GM19099 (cell line): ENCODE results near the gene CLRN3.

Source experiments
- POLR2A ChIP-seq: IDR thresholded peaks from 3 replicates; pipeline ENCODE4 v1.6.1; 2011; ENCODE audit warnings: low read depth; ENCODE audit not compliant: insufficient read length; ENCODE audit errors: extremely low read depth

Gene CLRN3, protein sequence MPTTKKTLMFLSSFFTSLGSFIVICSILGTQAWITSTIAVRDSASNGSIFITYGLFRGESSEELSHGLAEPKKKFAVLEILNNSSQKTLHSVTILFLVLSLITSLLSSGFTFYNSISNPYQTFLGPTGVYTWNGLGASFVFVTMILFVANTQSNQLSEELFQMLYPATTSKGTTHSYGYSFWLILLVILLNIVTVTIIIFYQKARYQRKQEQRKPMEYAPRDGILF

DNA sequence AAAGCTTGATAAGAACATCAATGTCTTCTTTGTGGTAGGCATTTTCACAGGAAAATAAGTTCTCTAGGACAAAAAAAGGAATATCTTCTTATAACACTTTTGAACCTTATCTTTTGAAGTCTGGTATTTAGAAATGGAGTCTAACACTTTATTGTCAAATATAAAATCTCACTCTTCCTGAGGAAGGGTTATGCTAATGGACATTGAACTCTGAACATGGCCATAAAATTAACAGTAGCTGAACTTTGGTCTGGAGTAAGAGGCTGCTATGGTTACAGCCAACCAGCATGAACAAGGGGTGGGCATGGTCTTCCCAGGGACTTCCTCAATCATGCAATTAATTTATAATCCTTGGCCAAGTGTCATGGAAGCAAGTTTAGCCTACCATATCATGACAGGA lies at the start of gene CLRN3:
Gene CLRN3, minus strand, starts transcription at position 199 of the 400 bp plus-strand sequence. Its CDS starts 157 bp downstream, at position 42.
- no peak for TF ChIP-seq POLR2A

DNA sequence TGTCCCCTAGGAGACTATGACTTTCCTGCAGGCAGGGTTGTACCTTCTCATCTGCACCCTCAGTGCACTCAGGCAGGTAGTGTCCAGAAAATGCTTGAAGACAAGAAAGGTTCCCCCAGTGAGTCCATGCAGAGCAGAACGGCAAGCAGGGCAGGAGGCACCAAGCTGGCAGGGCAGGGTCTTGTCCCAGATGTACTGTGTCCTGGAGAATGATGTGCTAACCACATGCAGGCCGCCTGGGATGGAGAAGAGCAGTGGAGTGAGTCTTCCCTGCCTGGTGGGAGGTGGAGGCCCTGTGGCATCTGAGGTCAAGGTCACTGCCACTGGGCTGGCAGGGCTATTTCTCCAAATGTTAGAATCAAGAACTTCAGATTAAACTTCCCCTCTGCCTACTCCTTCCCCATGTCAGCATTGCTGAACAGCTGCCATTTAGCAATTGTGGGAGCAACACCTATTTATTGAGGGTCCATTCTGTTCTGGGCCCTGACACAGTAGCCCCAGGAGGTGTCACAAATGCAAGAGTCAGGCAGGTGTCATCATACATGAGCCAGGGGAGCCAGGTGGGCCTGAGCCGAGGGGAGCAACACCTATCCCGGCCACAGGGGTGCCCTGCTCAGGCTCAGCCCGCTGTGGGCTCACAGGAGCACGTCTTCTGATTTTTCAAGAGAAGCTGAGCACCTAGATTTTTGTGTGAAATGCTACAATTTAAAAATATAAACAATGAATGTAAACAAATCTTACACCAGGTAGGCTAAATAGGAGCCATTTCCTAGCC lies 48.3 kb upstream of the CLRN3 start:
- no peak for TF ChIP-seq POLR2A

DNA sequence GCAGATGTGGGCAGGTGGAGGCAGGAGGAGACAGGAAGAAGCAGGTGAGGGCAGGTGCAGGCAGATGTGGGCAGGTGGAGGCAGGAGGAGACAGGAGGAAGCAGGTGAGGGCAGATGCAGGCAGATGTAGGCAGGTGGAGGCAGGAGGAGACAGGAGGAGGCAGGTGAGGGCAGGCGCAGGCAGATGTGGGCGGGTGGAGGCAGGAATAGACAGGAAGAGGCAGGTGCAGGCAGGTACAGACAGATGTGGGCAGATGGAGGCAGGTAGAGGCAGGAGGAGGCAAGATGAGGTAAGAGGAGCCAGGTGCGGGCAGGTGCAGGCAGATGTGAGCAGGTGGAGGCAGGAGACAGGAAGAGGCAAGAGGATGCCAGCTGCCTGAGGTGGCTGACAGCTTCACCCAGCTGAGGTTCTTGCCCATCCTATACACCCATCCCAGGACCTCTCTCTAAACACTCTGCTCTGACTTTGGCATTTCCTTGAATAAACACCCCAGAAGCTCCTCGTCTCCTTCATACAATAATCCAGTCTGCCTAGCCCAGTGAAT lies 47.1 kb upstream of the CLRN3 start:
- TF ChIP-seq POLR2A, result no peak

DNA sequence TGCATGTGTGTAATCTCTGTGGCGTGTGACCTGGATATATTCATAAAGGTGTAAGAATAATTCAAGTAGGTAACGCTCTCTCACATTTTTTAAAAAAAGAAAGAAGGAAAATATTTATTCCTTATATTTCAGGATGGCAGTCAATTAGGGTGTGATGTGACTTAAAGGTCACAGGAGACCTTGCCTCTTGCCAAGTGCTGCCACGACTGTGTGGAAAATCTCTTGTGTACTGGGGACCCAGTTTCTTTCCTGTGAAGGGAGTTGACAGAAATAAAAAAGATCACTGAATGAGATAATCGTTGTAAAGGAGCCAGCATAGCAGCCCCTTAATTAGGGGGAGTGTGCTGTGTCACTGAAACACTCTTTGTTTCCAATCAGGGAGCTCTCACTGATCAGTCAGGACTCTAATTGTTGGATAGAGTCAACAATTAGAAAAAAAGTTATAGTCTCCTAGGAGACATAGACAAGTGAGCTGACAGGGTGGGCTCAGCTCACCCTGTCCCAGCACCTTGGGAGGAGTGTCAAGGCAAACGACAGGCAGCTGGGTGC lies 45.2 kb upstream of the CLRN3 start:
- TF ChIP-seq POLR2A, result no peak

DNA sequence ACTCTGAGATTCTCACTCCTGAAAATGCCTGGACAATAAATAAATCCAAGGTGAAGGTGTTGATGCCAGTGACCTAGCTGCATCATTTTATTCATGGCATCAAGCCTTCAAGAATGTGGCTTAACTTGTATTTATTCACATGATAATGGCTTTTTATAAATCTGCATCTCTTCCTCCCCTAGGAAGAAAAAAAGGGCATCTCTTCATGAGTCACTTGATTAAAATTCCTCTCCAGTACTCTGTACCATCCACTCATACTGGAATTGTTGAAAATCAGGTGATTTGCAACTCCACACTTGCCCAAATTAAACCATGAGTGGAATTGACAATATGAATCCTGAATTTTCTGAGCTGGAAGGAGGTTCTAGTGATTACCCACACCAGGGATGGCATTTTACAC lies 44.3 kb upstream of the CLRN3 start:
- no peak for TF ChIP-seq POLR2A

DNA sequence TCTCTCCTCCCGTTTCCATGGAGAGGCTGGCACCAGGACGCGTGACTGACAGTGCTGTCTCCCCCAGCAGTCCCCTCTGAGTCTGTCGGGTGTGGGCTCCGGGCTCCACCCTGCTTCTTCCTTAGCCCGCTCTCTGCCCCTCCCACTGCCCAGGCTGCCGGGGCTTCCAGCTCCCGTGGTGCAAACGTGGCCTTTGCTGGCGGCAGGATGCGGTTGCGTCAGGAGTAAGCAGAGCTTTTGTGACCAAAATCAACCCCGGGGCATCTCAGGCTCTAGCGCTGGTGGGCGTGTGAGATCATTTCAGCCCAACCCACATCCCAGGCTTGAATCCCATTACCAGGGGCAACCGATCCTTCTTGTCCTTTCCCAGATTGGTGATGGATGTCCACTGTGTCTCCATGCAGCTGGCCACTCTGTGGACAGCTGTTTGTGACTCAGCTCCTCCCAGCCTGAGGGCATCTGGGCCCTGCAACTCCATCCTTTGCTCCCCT lies 42.4 kb upstream of the CLRN3 start:
- no peak for TF ChIP-seq POLR2A

DNA sequence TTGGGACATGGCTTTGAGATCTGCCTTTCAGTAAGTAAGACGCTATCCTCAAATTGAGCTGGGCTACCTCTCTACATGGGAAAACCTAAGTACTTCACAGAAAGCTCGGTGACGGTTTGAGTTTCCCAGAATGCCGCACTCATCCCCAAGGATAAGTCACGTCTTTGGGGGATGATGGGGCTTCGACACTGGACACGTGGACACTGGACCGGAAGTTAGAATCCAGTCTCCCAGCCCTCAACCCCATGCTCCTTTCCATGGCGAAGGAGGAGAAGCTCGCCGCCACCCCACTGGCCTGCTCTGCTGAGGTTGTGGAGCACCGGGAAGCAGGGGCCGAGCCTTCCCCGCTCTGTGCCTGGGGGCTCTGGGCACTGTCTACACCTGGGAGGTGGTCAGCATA lies 41.6 kb upstream of the CLRN3 start:
- no peak for TF ChIP-seq POLR2A

DNA sequence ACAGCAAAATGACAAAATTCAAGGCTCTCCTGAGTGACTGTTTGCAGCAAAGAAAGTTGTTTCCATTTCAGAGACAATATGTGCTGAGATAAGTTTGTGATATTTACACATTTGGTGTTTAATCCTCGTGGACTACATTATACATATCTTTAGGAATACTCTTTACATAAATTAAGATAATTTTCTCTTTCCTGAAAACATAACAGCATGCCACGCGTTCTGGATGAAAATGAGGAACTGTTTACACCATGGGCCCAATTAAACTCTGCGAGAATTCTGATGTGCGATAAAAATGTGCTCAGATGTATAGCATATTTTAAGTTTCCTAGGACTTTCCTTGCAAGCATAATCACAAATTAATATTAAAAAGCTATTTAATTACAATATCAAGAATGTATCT lies 40.5 kb upstream of the CLRN3 start:
- no peak for TF ChIP-seq POLR2A

DNA sequence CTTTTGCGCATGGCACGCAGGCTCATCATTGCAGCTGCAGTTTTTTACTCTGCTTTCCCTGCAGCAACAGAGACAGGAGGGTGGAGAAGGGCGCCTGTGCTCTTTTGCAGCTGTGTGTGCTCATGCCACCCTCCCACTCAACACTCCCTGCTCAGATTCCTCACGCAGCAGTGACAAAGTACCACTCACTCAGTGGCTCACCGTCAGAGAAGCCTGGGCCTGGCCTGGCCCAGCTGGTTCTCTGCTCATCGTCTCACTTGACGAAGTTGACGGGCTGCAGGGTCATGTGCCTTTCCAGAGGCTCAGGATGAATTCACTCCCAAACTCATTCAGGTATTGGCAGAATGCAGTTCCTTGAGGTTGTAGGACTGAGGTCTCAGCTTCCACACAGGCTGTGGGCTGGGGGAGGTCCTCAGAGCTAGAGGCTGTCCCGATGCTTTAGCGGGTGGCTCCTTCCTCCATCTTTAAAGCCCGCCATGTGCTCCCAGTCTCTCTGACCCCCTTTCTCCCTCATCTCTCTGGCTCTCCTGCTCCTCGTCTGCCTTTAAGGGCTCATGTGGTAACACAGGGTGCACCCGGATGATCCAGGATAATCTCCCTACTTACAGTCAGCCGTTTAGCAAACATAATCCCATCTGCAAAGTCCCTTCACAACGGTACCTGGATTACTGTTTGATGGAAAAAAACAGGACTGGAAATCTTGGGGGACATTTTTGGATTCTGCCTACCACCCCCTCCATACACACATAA lies 40.0 kb upstream of the CLRN3 start:
- TF ChIP-seq POLR2A, result no peak

DNA sequence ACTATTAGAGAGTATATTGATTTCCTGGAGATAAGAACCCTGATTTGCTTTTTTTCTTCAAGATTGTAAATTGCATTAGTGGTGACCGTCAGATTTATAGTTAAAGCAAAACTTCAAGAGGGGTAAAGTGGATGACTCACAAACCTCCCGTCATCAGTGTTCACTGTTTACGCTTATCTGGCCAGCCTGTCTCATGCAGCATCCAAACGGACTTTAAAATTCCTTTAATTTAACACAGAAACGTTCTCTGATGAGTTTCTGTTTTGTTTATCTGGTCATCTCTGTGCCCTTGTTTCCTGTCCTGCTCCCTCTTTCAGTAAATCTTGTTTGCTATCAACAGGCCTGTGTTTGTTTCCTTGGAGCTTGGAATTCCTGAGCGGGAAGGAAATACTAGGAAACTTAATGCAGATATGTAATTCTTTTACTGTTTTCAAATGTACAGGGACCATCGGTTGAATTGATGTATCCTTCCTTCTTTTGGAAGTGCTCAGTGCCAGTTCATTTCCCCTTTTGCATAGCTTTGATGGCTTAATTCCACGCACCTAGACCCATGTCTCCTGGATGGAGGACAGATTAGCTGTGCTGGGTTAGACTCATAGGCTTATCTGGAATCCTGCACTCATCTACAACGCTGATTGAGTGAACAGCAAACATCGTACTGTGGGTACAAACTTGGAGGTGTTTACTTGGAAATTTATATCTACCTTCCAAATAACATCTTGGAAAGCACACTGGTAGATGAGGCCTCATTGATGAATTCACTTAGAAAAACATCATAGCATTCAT lies 35.5 kb upstream of the CLRN3 start:
- no peak for TF ChIP-seq POLR2A

DNA sequence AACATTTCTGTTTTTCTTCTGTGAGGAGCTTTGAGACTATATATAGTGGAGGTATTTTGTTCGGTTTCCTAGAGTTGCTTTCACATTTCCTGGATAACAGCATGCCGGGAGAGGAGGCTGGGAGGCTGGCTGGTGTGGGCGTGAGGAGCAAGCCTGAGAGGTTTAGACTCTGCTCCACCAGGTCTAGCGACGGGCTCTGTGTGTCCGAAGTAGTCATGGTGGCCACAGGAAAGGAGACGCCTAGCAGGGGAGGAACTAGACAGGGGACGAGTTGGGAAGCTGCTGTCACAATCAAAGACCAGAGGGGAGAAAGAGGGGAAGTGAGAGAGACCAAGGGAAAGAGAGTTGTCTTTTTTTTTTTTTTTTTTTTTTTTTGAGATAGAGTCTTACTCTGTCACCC lies 33.7 kb upstream of the CLRN3 start:
- no peak for TF ChIP-seq POLR2A

DNA sequence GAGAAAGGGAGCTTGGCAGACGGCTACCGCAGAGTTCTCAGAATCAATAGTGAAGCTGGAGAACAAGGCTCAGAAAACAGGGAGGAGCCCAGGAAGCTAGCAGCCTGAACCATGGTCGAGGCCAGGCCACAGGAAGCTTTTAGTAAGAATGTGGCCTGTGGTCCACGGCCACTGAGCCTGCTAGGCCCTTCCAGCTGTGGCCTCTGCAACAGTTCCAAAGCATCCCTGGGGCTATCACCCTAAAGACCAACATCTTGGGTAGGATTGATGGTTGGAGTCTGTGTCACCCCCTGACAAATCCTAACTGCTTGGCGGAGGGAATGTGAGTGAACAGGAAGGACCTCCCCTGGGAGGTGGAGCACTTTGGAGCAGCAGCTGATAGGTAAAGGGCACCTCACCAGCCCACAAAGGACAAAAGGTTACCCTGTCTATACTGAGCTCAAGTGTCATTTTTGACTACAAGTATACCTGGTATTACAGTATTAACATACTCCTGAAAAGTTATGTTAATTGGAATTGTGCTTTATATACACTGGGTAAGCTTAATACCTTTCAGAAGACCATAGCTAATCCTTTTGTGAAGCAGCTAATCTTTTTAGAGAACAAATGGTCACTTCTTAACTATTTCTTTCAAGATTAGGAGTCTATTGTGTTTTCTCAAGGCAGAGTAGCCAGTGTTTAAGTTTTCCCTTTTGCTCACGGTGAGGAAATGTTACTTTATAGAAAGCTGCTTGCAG lies 32.9 kb upstream of the CLRN3 start:
- TF ChIP-seq POLR2A, result no peak

DNA sequence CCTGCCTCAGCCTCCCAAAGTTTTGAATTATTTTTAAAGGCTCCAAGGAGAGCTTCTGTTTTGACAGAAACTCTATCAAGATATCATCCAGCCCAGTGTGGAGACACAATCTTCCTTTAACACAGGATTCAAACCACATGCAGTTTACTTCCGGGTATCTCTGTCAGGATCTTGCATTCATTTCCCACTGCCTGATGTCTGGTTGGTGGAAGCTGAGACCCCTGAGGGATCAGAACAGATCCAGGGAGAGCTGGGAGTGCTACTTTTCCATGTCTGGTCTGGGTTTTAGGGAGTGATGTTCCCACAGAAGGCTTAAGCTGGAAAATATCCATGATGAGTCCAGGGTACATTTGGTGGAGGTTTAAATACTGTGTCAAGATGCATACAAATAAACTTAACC lies 30.9 kb upstream of the CLRN3 start:
- no peak for TF ChIP-seq POLR2A

DNA sequence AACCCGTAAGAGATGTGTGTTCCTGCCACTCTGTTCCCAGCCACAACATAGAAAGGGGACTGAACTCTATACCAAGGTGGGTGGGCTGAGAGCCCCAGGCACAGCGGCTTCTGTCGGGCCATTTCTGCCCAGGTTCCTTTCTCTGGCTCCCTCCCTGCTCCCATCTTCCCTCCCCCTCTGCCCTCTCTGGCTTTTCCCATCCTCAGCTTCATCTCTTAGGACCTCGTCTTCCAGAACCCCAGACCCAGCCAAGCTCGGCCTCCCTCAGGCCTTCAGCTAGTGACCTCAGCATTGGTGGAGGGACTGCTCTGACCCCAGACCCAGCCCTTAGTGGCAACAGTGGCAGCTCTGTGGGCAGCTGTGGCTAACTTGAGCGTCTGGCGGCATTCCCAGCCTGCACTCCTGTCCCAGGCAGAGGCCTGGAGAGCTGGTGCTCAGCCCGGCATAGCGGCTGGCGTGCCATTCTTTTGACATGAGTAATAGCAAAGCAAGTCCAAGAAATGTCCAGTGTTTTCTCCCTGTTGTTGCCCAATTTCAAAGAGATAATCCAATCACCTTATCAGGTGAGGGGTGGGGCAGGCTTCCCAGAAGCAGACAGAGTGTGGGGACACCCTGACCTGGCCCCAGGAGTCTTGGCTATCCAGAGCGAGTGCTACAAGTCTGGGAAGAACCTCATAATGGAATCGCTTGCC lies 30.1 kb upstream of the CLRN3 start:
- no peak for TF ChIP-seq POLR2A

DNA sequence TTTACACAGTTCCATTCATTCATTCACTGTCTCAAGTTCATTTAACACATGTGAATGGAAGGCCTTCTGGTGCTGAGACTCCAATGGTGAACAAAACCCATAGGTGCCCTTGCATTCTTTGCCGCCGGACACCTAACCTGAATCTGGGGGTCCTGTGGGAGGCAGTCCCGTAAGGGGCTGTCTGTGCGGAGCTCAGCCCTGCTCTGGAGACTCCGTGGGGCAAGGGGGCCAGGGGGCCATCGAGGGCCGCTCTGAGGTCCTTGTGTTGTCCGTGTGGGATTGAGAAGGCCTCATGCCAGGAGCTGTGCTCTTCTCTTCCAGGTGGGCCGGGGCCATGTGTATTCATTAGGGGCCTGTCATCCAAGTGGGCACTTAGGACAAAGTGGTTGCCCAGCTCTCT lies 29.5 kb upstream of the CLRN3 start:
- TF ChIP-seq POLR2A, result no peak
